DOHH2 (cell line): ENCODE measurements around the gene TBC1D14.

Experiments used
- CTCF ChIP-seq: fragments of 200-600 bp; sonication (generic); IDR thresholded peaks from one replicate; pipeline ENCODE4 v1.5.1; 2014; ENCODE audit warnings: antibody characterized with exemption, mild to moderate bottlenecking, low read depth, low read length; ENCODE audit not compliant: poor library complexity, severe bottlenecking
- EZH2phosphoT487 ChIP-seq: fragments of 200-600 bp; sonication (generic); IDR thresholded peaks from 2 replicates; pipeline ENCODE4 v1.6.1; 2017; ENCODE audit warnings: borderline replicate concordance, mild to moderate bottlenecking, antibody characterized with exemption, low read length, moderate library complexity, mixed read lengths

- TF ChIP-seq EZH2phosphoT487: no peak
- no peak for TF ChIP-seq CTCF
These were observed 89.8 kb downstream of the TBC1D14 start for GRCh38 chr4:6999172-7000086.
